Measurements from ENCODE around the gene MARVELD3. TPM values are rescaled to one million over a fixed set of nuclear protein-coding genes. Genes with fewer than 3 reads are reported as not detected.

MARVELD3 gene
- total and polyA plus RNA-seq, 10 donors: 0.02 to 0.76 (median 0.10) TPM; not detected in 4

- TF ChIP-seq CTCF (IDR thresholded peaks at IDR 0.05 in 8 of 11, conservative IDR thresholded peaks at IDR 0.05 in 3 of 11) (peak in 3 of 11 experiments; percentile 20 to 35 (median 26)), POLR2AphosphoS5 (IDR thresholded peaks at IDR 0.05) (no peak), POLR2A (IDR thresholded peaks at IDR 0.05) (no peak)
- peaks cover 0 to 53% (median 22%) of the 10 kb centered on the region in 6 donors for H3K36me3 ChIP-seq
- intact Hi-C loops (cut with DNase I; ENCODE audit: low total_unique reads): no loop called here
- no peak overlapping the region for H3K27ac ChIP-seq
- H3K27me3 ChIP-seq (replicated peaks in 1 of 7): no peaks in the 10 kb centered on the region
- no peak overlapping the region for H3K4me3 ChIP-seq
- 81 to 92% (median 88%) methylated on average over 4 of the region's 4 CpGs for WGBS, 5 donors
- no peaks in the 10 kb centered on the region for H3K9me3 ChIP-seq
- no peaks in the 10 kb centered on the region for H3K4me1 ChIP-seq
- no peak for DNase-seq
Measured at GRCh38 chr16:71645450-71645849, 19.5 kb downstream of the MARVELD3 start.

GRCh38 chr16:71647391-71647790 is 21.4 kb downstream of the MARVELD3 start:
- Histone ChIP-seq H3K27me3 (replicated peaks in 1 of 7) (no peaks in the 10 kb centered on the region), H3K4me1 (no peaks in the 10 kb centered on the region), H3K9me3 (no peaks in the 10 kb centered on the region), H3K4me3 (no peak overlapping the region), H3K36me3 (peaks cover 0 to 68% (median 23%) of the 10 kb centered on the region in 6 donors), H3K27ac (no peak overlapping the region)
- 77 to 86% (median 81%) methylated on average over 7 of the region's 7 CpGs for WGBS, 5 donors
- intact Hi-C loops (cut with DNase I; ENCODE audit: low total_unique reads): no loop called here
- TF ChIP-seq CTCF (IDR thresholded peaks at IDR 0.05 in 8 of 11, conservative IDR thresholded peaks at IDR 0.05 in 3 of 11) (no peak), POLR2A (IDR thresholded peaks at IDR 0.05) (no peak), POLR2AphosphoS5 (IDR thresholded peaks at IDR 0.05) (no peak)
- no peak for DNase-seq

GRCh38 chr16:71648162-71648561 is 22.2 kb downstream of the MARVELD3 start:
- no peaks in the 10 kb centered on the region for H3K9me3 ChIP-seq
- H3K27ac ChIP-seq: no peak overlapping the region
- intact Hi-C loops (cut with DNase I; ENCODE audit: low total_unique reads): no loop called here
- H3K27me3 ChIP-seq (replicated peaks in 1 of 7): no peaks in the 10 kb centered on the region
- H3K4me3 ChIP-seq: no peak overlapping the region
- H3K4me1 ChIP-seq: no peaks in the 10 kb centered on the region
- 93 to 98% (median 95%) methylated on average over 2 of the region's 2 CpGs for WGBS, 5 donors
- DNase-seq: no peak
- no peak for TF ChIP-seq POLR2AphosphoS5 (IDR thresholded peaks at IDR 0.05)
- TF ChIP-seq POLR2A (IDR thresholded peaks at IDR 0.05): no peak
- no peak for TF ChIP-seq CTCF (IDR thresholded peaks at IDR 0.05 in 8 of 11, conservative IDR thresholded peaks at IDR 0.05 in 3 of 11)
- H3K36me3 ChIP-seq: peaks cover 0 to 76% (median 30%) of the 10 kb centered on the region in 6 donors

GRCh38 chr16:71648921-71649320 is 22.9 kb downstream of the MARVELD3 start:
- H3K4me3 ChIP-seq: no peak overlapping the region
- intact Hi-C loops (cut with DNase I; ENCODE audit: low total_unique reads): no loop called here
- H3K27me3 ChIP-seq (replicated peaks in 1 of 7): no peaks in the 10 kb centered on the region
- TF ChIP-seq POLR2A (IDR thresholded peaks at IDR 0.05) (no peak), CTCF (IDR thresholded peaks at IDR 0.05 in 8 of 11, conservative IDR thresholded peaks at IDR 0.05 in 3 of 11) (peak in 1 of 11 experiments; percentile 16)
- WGBS, 5 donors: 94 to 99% (median 95%) methylated on average over 6 of the region's 6 CpGs
- no peak for DNase-seq
- H3K36me3 ChIP-seq: peaks cover 0 to 82% (median 34%) of the 10 kb centered on the region in 6 donors
- H3K9me3 ChIP-seq: no peaks in the 10 kb centered on the region
- no peaks in the 10 kb centered on the region for H3K4me1 ChIP-seq
- no peak overlapping the region for H3K27ac ChIP-seq
